Breast epithelium (tissue), 3 donors: ENCODE results near the gene GMDS.

Source experiments
- CTCF ChIP-seq, 3 donors: fragments of 450-650 bp; IDR thresholded peaks; one replicate each; pipeline ENCODE4 v1.5.1; 2016 to 2017; ENCODE audit warnings: antibody characterized with exemption in 3 of 3, mild to moderate bottlenecking in 3 of 3, moderate library complexity in 3 of 3
- POLR2A ChIP-seq: fragments of 450-650 bp; IDR thresholded peaks from one replicate; pipeline ENCODE4 v1.6.1; 2016; ENCODE audit warnings: antibody characterized with exemption, mild to moderate bottlenecking, moderate library complexity
- POLR2AphosphoS5 ChIP-seq, 3 donors: sonication (generic); formaldehyde crosslinking; IDR thresholded peaks; one replicate each; pipeline ENCODE4 v1.6.1; 2017; ENCODE audit warnings: antibody characterized with exemption in 3 of 3

DNA sequence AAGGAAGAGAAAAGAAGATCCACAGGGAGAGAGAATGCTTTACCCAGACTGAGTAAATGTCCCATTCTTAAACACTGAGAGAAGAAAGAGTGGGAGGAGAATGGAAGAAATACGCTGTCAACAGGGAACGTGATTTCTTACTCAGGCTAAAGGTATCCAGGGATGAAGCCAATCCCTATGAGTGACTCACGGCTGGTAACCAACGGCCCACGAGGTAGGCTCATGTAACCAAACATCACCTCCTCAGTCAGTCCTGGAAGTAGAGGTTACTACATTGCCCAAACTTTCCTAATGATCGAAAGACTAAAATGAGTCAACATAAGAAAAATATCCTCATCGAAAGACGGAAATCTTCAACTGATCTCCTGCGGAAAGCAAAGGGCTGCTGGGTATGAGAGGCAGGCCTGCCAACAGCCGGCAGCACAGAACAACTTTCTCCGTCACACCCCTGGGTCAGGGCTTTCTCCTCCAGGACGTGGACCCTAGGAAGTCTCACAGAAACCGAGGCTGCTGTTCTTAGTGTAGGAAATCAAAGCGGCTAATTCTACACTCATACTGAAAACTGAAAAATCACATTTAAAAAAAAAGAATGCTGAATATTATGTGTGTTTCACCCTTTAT lies 292.6 kb downstream of the GMDS start:
- TF ChIP-seq POLR2AphosphoS5 (IDR thresholded peaks at IDR 0.05) = no peak
- no peak for TF ChIP-seq CTCF (IDR thresholded peaks at IDR 0.05)
- TF ChIP-seq POLR2A = no peak
